UCSD-AML1 (cell line): ENCODE data around the gene LRRC7.
"Not testable (repeated sequence)": the region's sequence is repeated elsewhere in the genome, so short reads cannot be mapped to it uniquely, and the experiment has no call there.

Experiments
- DNase-seq: peaks from one replicate; lab custom pipeline; 2025; ENCODE audit not compliant: unreplicated experiment; lab: John Stamatoyannopoulos, UW

The LRRC7 gene

GRCh38 chr1:70033936-70034335 is 466.2 kb downstream of the LRRC7 start:
- DNase-seq, result no peak

GRCh38 chr1:70034403-70034802 is 466.7 kb downstream of the LRRC7 start:
- peak; percentile 46 for DNase-seq

GRCh38 chr1:70038025-70038424 is 470.3 kb downstream of the LRRC7 start:
- no peak for DNase-seq

- no peak for DNase-seq
These were observed 471.8 kb downstream of the LRRC7 start for GRCh38 chr1:70039485-70039884.

GRCh38 chr1:70041317-70042045 is 473.8 kb downstream of the LRRC7 start:
- DNase-seq, result no peak

GRCh38 chr1:70042090-70042731 is 474.5 kb downstream of the LRRC7 start:
- DNase-seq, result no peak

GRCh38 chr1:70043804-70044203 is 476.1 kb downstream of the LRRC7 start:
- DNase-seq, result no peak

- no peak for DNase-seq
These were observed 477.1 kb downstream of the LRRC7 start for GRCh38 chr1:70044832-70045231.

GRCh38 chr1:70045581-70045980 is 477.9 kb downstream of the LRRC7 start:
- not testable (repeated sequence) for DNase-seq

- no peak for DNase-seq
These were observed 480.8 kb downstream of the LRRC7 start for GRCh38 chr1:70048336-70049094.

- DNase-seq, result no peak
These were observed 484.2 kb downstream of the LRRC7 start for GRCh38 chr1:70051926-70052325.

GRCh38 chr1:70057500-70057899 is 489.8 kb downstream of the LRRC7 start:
- no peak for DNase-seq

- no peak for DNase-seq
These were observed 493.5 kb downstream of the LRRC7 start for GRCh38 chr1:70061231-70061630.

- DNase-seq, result no peak
These were observed 496.1 kb downstream of the LRRC7 start for GRCh38 chr1:70063861-70064260.

- no peak for DNase-seq
These were observed 499.0 kb downstream of the LRRC7 start for GRCh38 chr1:70066711-70067110.

- DNase-seq, result no peak
These were observed 503.9 kb downstream of the LRRC7 start for GRCh38 chr1:70071601-70072000.

- DNase-seq, result no peak
These were observed 504.6 kb downstream of the LRRC7 start for GRCh38 chr1:70072231-70072751.

- DNase-seq, result no peak
These were observed 508.0 kb downstream of the LRRC7 start for GRCh38 chr1:70075761-70076160.

GRCh38 chr1:70077066-70077465 is 509.3 kb downstream of the LRRC7 start:
- no peak for DNase-seq

GRCh38 chr1:70079546-70079945 is 511.8 kb downstream of the LRRC7 start:
- DNase-seq, result no peak

- DNase-seq, result peak; percentile 17
These were observed 515.8 kb downstream of the LRRC7 start for GRCh38 chr1:70083519-70083918.
